ENCODE results near the gene GPD2. TPM values are rescaled to one million over a fixed set of nuclear protein-coding genes. Genes with fewer than 3 reads are reported as not detected.

GPD2 gene
- total and polyA plus RNA-seq, 2 of the 8 experiments (the other 6 are each of a cell fraction or from before 2014, with no cell fraction given): 8.4 to 43.1 TPM

DNA sequence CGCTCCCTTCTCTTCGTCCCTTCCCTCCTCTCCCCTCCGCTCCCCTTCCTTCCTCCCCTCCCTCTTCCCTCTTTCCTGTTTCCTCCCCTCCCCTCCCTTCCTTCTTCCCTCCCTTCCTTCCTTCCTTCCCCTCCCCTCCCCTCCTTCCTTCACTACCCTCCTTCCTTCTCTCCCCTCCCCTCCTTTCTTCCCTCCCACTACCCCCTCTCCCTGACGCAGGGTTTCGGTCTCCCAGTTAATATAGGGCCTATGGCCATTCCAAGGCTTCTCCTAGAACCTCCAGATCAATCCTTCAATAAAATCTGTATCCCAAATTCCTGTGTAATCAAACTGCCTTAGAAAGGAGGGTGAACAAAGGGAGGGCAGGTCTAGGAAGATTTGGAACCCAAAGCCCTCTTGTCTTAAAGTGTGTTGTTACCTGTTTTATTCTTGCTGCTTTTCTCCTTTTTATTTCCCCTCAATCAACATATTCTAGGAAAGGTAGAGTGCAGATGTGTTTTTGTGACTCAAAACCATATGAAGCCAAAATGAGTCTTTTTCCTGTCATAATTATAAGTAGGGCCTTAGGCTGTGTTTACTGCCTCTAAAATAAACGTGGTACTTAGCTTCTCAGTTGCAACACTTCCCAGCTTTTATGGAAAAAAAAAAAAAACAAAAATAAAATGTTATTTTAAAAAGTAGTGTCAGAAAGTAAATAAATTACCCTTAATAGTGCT lies 53.7 kb downstream of the GPD2 start:
- no peaks in the 10 kb centered on the region for H4K20me1 ChIP-seq (replicated peaks in 1 of 2; ENCODE audit: control insufficient read depth in 1 of 2, insufficient read depth in 2 of 2, low read length in 2 of 2)
- H3K23me2 ChIP-seq (ENCODE audit: low read depth, low read length): no peaks in the 10 kb centered on the region
- no peak overlapping the region for H2BK120ac ChIP-seq (replicated peaks; ENCODE audit: low read depth, low read length)
- no peaks in the 10 kb centered on the region for H3K27me3 ChIP-seq (replicated peaks in 1 of 4; ENCODE audit: control insufficient read depth in 3 of 4, extremely low read depth in 1 of 4, insufficient read depth in 3 of 4, low read length in 3 of 4)
- no peak overlapping the region for H3K56ac ChIP-seq (replicated peaks; ENCODE audit: insufficient read length, low read depth, low read length)
- no peak overlapping the region for H4K5ac ChIP-seq (ENCODE audit: insufficient read length, low read depth, low read length)
- no peak overlapping the region for H2BK15ac ChIP-seq (ENCODE audit: low read length)
- H3K4ac ChIP-seq (replicated peaks; ENCODE audit: insufficient read length, low read depth, low read length): no peak overlapping the region
- H2AFZ ChIP-seq (ENCODE audit: low read length): no peak overlapping the region
- no peak overlapping the region for H3K27ac ChIP-seq (ENCODE audit: low read depth, low read length)
- H3K9ac ChIP-seq (replicated peaks in 1 of 4; ENCODE audit: extremely low read depth in 1 of 4, low read depth in 3 of 4, low read length in 3 of 4): no peak overlapping the region
- DNase-seq (ENCODE audit: low read depth in 1 of 2, low spot score in 2 of 2): no peak
- CTCF ChIA-PET (ENCODE audit: partially characterized antibody): no interaction called here
- TF ChIP-seq CHD1 (IDR thresholded peaks at IDR 0.05; ENCODE audit: low read depth, low read length): no peak
- no peak for TF ChIP-seq SIX5 (IDR thresholded peaks at IDR 0.05; ENCODE audit: low read depth, low read length)
- TF ChIP-seq, protein P1, sequence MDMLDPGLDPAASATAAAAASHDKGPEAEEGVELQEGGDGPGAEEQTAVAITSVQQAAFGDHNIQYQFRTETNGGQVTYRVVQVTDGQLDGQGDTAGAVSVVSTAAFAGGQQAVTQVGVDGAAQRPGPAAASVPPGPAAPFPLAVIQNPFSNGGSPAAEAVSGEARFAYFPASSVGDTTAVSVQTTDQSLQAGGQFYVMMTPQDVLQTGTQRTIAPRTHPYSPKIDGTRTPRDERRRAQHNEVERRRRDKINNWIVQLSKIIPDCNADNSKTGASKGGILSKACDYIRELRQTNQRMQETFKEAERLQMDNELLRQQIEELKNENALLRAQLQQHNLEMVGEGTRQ (IDR thresholded peaks at IDR 0.05; ENCODE audit: low read length): no peak
- TF ChIP-seq TAF1 (IDR thresholded peaks at IDR 0.05; ENCODE audit: low read depth, low read length): no peak
- no peak for TF ChIP-seq RBBP5 (IDR thresholded peaks at IDR 0.05; ENCODE audit: borderline replicate concordance, low read depth, low read length)
- TF ChIP-seq MAFK (IDR thresholded peaks at IDR 0.05; ENCODE audit: low read depth, low read length): no peak
- no peak for TF ChIP-seq CEBPB (IDR thresholded peaks at IDR 0.05; ENCODE audit: low read depth, low read length)
- no peak for TF ChIP-seq JUND (IDR thresholded peaks at IDR 0.05; ENCODE audit: low read length)
- no peak for TF ChIP-seq RFX5 (IDR thresholded peaks at IDR 0.05; ENCODE audit: borderline replicate concordance, low read depth, low read length)
- no peak for TF ChIP-seq BACH1 (IDR thresholded peaks at IDR 0.05; ENCODE audit: low read length)
- H3K79me1 ChIP-seq (ENCODE audit: low read depth, low read length): no peaks in the 10 kb centered on the region
- H2BK12ac ChIP-seq (ENCODE audit: low read depth, low read length): no peak overlapping the region
- no peak overlapping the region for H3K18ac ChIP-seq (ENCODE audit: extremely low read depth, low read length)
- no peak overlapping the region for H3K4me3 ChIP-seq (ENCODE audit: extremely low read depth in 1 of 4, insufficient read depth in 2 of 4, low read depth in 3 of 4, low read length in 4 of 4)
- FAIRE-seq: no peak
- H2AK5ac ChIP-seq (ENCODE audit: low read depth, low read length): no peak overlapping the region
- H3K36me3 ChIP-seq (ENCODE audit: control insufficient read depth in 2 of 4, insufficient read depth in 4 of 4, low read length in 3 of 4): no peaks in the 10 kb centered on the region
- no peak overlapping the region for H4K8ac ChIP-seq (ENCODE audit: extremely low read depth, insufficient read depth, low read length)
- no peak overlapping the region for H4K91ac ChIP-seq (replicated peaks; ENCODE audit: insufficient read length, low read length)
- H3K4me1 ChIP-seq (replicated peaks in 1 of 4; ENCODE audit: control insufficient read depth in 3 of 4, insufficient read depth in 4 of 4, low read length in 3 of 4): no peaks in the 10 kb centered on the region
- H3K79me2 ChIP-seq (ENCODE audit: control insufficient read depth in 1 of 2, insufficient read depth in 2 of 2, low read length in 2 of 2): no peaks in the 10 kb centered on the region
- no peaks in the 10 kb centered on the region for H3K9me3 ChIP-seq (ENCODE audit: insufficient read depth in 2 of 2, low read depth in 1 of 2, low read length in 1 of 2)
- H2BK5ac ChIP-seq (ENCODE audit: low read depth, low read length): no peak overlapping the region
- H3K23ac ChIP-seq (ENCODE audit: insufficient read length): no peak overlapping the region
- POLR2A ChIA-PET (ENCODE audit: partially characterized antibody): no interaction called here
- 35% methylated on average over 6 of the region's 6 CpGs; no CpG with 5 or more reads in 1 of the 2 experiments for WGBS, 2 experiments (ENCODE audit: extremely low coverage in 1 of 2, insufficient coverage in 1 of 2, insufficient read length in 1 of 2, insufficient replicate concordance in 2 of 2, low coverage in 1 of 2, low lambda C conversion rate in 2 of 2, missing lambda C conversion rate in 1 of 2)
- H3K14ac ChIP-seq (ENCODE audit: insufficient read length): no peak overlapping the region
- H3K4me2 ChIP-seq (ENCODE audit: insufficient read depth in 1 of 2, low read depth in 2 of 2, low read length in 2 of 2): no peak overlapping the region
- no peak overlapping the region for H2BK20ac ChIP-seq (ENCODE audit: low read length)

Data from H1 (cell line).